Measurements from ENCODE around the gene CCDC102B.

Gene CCDC102B

DNA sequence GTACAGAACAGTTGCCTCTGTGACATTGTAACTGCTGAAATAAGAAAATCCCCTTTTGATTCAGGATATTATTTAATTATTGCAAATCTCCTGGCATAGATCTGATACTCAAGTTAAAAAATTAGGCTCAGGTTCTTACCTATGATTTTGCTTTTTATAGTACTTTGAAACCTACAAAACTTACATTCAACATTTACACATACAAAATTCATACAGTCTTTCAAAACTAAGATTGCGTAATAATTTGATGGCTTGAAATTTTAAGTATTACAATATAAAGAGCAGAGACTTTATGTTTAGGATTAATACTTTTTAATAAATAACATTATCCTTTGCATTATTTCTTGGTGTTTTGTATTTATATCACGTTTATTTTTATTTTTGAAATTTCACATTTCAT lies 291.1 kb downstream of the CCDC102B start:
- no peak for DNase-seq (ENCODE audit: low read depth)

DNA sequence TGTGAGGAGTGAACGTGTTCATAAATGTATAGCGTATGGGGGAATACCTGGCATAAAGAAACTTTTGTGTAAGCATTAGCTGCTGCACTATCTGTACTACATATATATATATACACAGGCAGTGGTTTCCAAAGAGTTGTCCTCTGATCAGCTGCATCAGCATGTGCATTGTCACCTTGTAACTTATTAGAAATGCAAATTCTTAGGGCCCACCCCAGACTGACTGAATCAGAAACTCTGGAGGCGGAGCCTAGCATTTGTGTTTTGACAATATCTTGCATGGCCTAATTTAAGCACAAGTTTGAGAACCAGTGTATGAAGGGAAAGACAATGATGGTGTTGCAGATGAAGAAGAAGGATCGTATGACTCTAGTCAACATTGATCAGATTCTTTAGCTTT lies 299.5 kb downstream of the CCDC102B start:
- DNase-seq (ENCODE audit: low read depth), result no peak

DNA sequence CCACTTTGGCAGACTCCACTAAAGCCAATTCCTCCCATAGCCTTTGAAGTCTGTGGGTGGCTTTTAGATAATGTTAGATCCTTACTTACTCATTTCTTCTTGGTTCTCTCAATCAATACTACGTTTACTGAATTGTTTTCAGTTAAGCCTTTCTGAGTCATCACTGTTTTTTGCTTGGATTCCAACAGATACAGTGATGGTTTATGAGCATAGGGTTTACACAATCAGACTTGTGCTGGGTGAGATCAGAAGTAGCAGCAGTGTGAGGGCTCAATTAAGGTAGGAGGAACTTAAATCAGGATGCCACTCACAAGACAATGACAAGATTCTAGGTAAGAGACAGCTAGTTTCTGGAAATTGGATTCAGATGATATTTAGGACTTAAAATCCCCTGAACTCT lies 305.1 kb downstream of the CCDC102B start:
- peak; percentile 74 for DNase-seq (ENCODE audit: low read depth)

All from iris pigment epithelial cell (primary cell).